Panc1 (cell line): Measurements from ENCODE around the gene MLX. TPM values are rescaled to one million over a fixed set of nuclear protein-coding genes. Genes with fewer than 3 reads are reported as not detected.

ENCODE experiments used
- ATAC-seq: fragments of 200-7000 bp; cut with Tn5 transposase; 2 replicates; pipeline ENCODE4 v1.9.1; 2020; ENCODE audit warnings: mild to moderate bottlenecking, moderate library complexity
- BruUV-seq: library from RNA; stranded (reverse); fragments of 400-500 nt; replicated peaks from 2 replicates; lab custom pipeline; 2021; lab: Mats Ljungman, UMichigan
- CTCF ChIA-PET: fragments of 300-600 bp; sonication (Branson Sonifier 250); formaldehyde crosslinking; loops from one replicate; lab custom pipeline; 2022; ENCODE audit warnings: antibody characterized with exemption; lab: Charles Lee
- POLR2A ChIA-PET: fragments of 300-600 bp; sonication (Branson Sonifier 250); formaldehyde crosslinking; loops from one replicate; lab custom pipeline; 2022; ENCODE audit warnings: antibody characterized with exemption; lab: Charles Lee
- DNase-seq: peaks from one replicate; pipeline ENCODE4 v3.0.0-alpha.2; 2010; ENCODE audit warnings: low read depth, low spot score
- H3K27ac ChIP-seq: 2 replicates; pipeline ENCODE4 v1.5.1; 2011; ENCODE audit warnings: mild to moderate bottlenecking, low read length, inconsistent platforms
- H3K27me3 ChIP-seq: fragments of 200-500 bp; sonication (Bioruptor generic); 2 replicates; pipeline ENCODE4 v1.6.0; 2014; ENCODE audit warnings: low read length, inconsistent platforms; ENCODE audit not compliant: control insufficient read depth, insufficient read depth
- H3K36me3 ChIP-seq: fragments of 200-500 bp; sonication (Bioruptor generic); 2 replicates; pipeline ENCODE4 v1.5.1; 2014; ENCODE audit warnings: inconsistent platforms, mild to moderate bottlenecking, low read length, moderate library complexity; ENCODE audit not compliant: control insufficient read depth, insufficient read depth
- H3K4me1 ChIP-seq: 2 replicates; pipeline ENCODE4 v1.5.1; 2011; ENCODE audit warnings: inconsistent platforms, mild to moderate bottlenecking, low read length, moderate library complexity; ENCODE audit not compliant: control insufficient read depth, insufficient read depth
- H3K4me3 ChIP-seq, 2 experiments: 2 replicates each; pipeline ENCODE4 v1.5.1; 2011 to 2012; ENCODE audit warnings: low read depth in 2 of 2, low read length in 2 of 2, mild to moderate bottlenecking in 2 of 2, inconsistent platforms in 1 of 2, moderate library complexity in 1 of 2
- H3K9me3 ChIP-seq: fragments of 200-500 bp; sonication (Bioruptor generic); 2 replicates; pipeline ENCODE4 v1.5.1; 2014; ENCODE audit warnings: low read depth, mild to moderate bottlenecking, inconsistent platforms, low read length, moderate library complexity; ENCODE audit not compliant: control insufficient read depth, insufficient read depth
- CTCF ChIP-seq: fragments of 450-650 bp; IDR thresholded peaks from 2 replicates; pipeline ENCODE4 v1.5.1; 2017; ENCODE audit warnings: mild to moderate bottlenecking
- POLR2AphosphoS5 ChIP-seq: IDR thresholded peaks from 2 replicates; pipeline ENCODE4 v1.6.1; 2012; ENCODE audit warnings: mild to moderate bottlenecking, low read depth, low read length, moderate library complexity
- SIN3A ChIP-seq: IDR thresholded peaks from 2 replicates; pipeline ENCODE4 v1.6.1; 2012; ENCODE audit warnings: low read depth, mild to moderate bottlenecking, low read length, moderate library complexity, borderline replicate concordance; ENCODE audit not compliant: insufficient read depth
- TCF7L2 ChIP-seq: IDR thresholded peaks from 2 replicates; pipeline ENCODE4 v1.6.1; 2011; ENCODE audit warnings: mild to moderate bottlenecking, low read depth, low read length, inconsistent platforms
- in situ Hi-C: cut with HindIII; loops from 2 replicates; pipeline ENCODE4 v1.10.0; 2016; ENCODE audit warnings: low sequenced_read_pairs, low pct_unique_long_range_greater_than_20kb
- intact Hi-C: fragments of 100-400 bp; cut with micrococcal nuclease; formaldehyde crosslinking; loops from one replicate; pipeline ENCODE4 v1.10.0; 2022; ENCODE audit not compliant: unreplicated experiment
- total RNA-seq: library from RNA; stranded (reverse); gene quantifications from one replicate; pipeline ENCODE4 v1.2.1, GENCODE V29; 2021; ENCODE audit not compliant: unreplicated experiment
- TF ChIP-seq, protein P1 (sequence below), 2 experiments: IDR thresholded peaks; 2 replicates each; pipeline ENCODE4 v1.6.1; 2011 to 2012; ENCODE audit warnings: low read depth in 2 of 2, control low read depth in 1 of 2, low read length in 1 of 2, mild to moderate bottlenecking in 1 of 2, moderate library complexity in 1 of 2; ENCODE audit not compliant: insufficient read depth in 1 of 2

The MLX gene
- total RNA-seq, 1 experiment from 2014 or later: 35.8 TPM

- in situ Hi-C loops: no loop called here
- intact Hi-C loops: no loop called here
- no peak overlapping the region for H3K27ac ChIP-seq
- DNase-seq (no peak), ATAC-seq (no peak)
- H3K27me3 ChIP-seq: no peaks in the 10 kb centered on the region
- POLR2A ChIA-PET: no interaction called here
- TF ChIP-seq CTCF: no peak
- no peak for TF ChIP-seq SIN3A
- no peak for TF ChIP-seq POLR2AphosphoS5
- TF ChIP-seq, protein P1, sequence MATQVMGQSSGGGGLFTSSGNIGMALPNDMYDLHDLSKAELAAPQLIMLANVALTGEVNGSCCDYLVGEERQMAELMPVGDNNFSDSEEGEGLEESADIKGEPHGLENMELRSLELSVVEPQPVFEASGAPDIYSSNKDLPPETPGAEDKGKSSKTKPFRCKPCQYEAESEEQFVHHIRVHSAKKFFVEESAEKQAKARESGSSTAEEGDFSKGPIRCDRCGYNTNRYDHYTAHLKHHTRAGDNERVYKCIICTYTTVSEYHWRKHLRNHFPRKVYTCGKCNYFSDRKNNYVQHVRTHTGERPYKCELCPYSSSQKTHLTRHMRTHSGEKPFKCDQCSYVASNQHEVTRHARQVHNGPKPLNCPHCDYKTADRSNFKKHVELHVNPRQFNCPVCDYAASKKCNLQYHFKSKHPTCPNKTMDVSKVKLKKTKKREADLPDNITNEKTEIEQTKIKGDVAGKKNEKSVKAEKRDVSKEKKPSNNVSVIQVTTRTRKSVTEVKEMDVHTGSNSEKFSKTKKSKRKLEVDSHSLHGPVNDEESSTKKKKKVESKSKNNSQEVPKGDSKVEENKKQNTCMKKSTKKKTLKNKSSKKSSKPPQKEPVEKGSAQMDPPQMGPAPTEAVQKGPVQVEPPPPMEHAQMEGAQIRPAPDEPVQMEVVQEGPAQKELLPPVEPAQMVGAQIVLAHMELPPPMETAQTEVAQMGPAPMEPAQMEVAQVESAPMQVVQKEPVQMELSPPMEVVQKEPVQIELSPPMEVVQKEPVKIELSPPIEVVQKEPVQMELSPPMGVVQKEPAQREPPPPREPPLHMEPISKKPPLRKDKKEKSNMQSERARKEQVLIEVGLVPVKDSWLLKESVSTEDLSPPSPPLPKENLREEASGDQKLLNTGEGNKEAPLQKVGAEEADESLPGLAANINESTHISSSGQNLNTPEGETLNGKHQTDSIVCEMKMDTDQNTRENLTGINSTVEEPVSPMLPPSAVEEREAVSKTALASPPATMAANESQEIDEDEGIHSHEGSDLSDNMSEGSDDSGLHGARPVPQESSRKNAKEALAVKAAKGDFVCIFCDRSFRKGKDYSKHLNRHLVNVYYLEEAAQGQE (IDR thresholded peaks at IDR 0.05; ENCODE audit: insufficient read depth in 1 of 2, low read depth in 2 of 2, low read length in 1 of 2): no peak
- no peak for TF ChIP-seq TCF7L2
- no peak overlapping the region for H3K4me3 ChIP-seq
- no peaks in the 10 kb centered on the region for H3K4me1 ChIP-seq
- no TSS peak for BruUV-seq
- no peaks in the 10 kb centered on the region for H3K9me3 ChIP-seq
- peaks cover 7% of the 10 kb centered on the region for H3K36me3 ChIP-seq
- CTCF ChIA-PET: no interaction called here
Observed at GRCh38 chr17:42586514-42587230, 19.8 kb downstream of the MLX start.

DNA sequence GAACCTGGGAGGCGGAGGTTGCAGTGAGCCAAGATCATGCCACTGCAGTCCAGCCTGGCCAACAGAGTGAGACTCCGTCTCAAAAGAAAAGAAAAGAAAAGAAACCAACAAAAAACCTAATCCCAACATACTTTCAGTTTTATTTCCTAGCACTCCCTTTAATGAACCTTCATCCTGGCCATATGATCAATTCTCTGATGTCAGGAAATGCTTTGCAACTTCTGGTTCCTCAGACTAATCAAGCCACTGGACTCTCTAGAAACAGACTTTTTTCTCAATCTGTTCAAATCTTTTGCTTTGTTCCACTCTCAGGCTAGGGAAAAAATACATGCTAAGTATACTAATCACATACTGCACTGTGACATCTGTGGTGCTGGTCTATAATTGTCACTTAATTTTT lies 24.0 kb downstream of the MLX start:
- H3K27me3 ChIP-seq: no peaks in the 10 kb centered on the region
- BruUV-seq: no TSS peak
- no peak overlapping the region for H3K4me3 ChIP-seq
- ATAC-seq: no peak
- DNase-seq: no peak
- no peak overlapping the region for H3K27ac ChIP-seq
- TF ChIP-seq POLR2AphosphoS5: no peak
- no peak for TF ChIP-seq CTCF
- TF ChIP-seq, protein P1 (IDR thresholded peaks at IDR 0.05; ENCODE audit: insufficient read depth in 1 of 2, low read depth in 2 of 2, low read length in 1 of 2): no peak
- TF ChIP-seq TCF7L2: no peak
- TF ChIP-seq SIN3A: no peak
- ChIA-PET CTCF (no interaction called here), POLR2A (interaction anchor here (0.6 kb wide), 1 partner anchor 82 kb away, joined by 4 read pairs; no protein-coding TSS in a partner anchor)
- in situ Hi-C loops: no loop called here
- H3K4me1 ChIP-seq: no peaks in the 10 kb centered on the region
- intact Hi-C loops: no loop called here
- no peaks in the 10 kb centered on the region for H3K9me3 ChIP-seq
- H3K36me3 ChIP-seq: no peaks in the 10 kb centered on the region; the same call in 1 of the 2 replicates
